Measurements from ENCODE around the gene TCEA3.

The TCEA3 gene

GRCh38 chr1:23446661-23447310, 22.2 kb upstream of the TCEA3 start:
- no peak for DNase-seq (ENCODE audit: low read depth, low spot score)

DNA sequence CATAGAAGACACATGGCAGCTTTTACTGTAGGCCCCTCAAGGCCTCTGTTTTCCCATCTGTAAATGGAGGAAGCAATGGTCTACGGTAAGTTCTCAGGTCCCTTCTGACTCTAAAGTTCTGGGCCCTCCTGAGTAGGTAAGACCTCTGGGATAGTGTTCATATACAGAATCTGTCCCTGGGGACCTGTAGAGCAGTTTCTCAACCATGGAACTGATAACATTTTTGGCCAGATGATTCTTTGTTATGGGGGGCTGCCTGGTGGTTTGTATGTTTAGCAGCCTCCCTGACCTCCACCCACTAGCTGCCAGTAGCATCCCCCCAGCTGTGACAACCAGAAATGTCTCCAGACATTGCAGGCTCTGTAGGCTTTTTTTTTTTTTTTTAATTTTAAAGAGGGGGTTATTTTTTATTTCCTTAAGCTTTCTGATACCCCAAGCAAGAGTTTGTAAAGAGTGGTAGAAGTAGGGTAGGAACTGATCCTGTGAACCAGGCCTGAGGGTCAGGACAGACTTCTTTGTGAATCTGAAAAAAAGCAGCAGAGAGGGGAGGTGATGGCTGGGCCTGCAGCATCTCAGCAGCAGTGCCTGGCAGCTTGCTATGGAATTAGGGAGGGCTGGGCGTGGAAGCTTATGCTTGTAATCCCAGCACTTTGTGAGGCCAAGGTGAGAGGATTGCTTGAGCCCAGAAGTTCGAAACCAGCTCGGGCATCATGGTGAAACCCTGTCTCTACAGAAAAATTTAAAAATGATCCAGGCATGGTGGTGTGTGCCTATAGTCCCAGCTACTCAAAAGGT, 20.2 kb upstream of the TCEA3 start:
- no peak for DNase-seq (ENCODE audit: low read depth, low spot score)

DNA sequence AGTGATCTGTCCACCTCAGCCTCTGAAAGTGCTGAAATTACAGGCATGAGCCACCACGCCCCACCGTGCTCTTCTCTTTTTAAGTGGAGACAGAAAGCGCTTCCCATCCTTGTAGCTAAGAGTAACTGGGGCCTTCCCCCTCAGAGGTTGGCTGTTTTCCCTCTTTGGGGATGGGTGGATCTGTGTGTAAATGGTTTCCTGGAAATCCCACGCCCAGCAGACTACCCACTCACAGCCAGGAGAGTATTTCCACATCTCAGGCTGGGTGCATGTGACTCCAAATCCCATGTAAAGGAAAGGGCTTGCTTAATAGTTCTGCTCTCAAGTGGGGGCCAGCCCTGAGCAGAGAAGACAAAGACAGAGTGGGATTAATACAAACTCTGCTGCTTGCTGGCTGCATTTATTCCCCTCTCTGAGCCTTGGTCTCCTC, 19.6 kb upstream of the TCEA3 start:
- no peak for DNase-seq (ENCODE audit: low read depth, low spot score)

- no peak for DNase-seq (ENCODE audit: low read depth, low spot score)
These were observed 18.2 kb upstream of the TCEA3 start for GRCh38 chr1:23442751-23443150.

- DNase-seq (ENCODE audit: low read depth, low spot score), result no peak
These were observed 17.0 kb upstream of the TCEA3 start for GRCh38 chr1:23441446-23442148.

- DNase-seq (ENCODE audit: low read depth, low spot score), result no peak
These were observed 14.0 kb upstream of the TCEA3 start for GRCh38 chr1:23438545-23438944.

- no peak for DNase-seq (ENCODE audit: low read depth, low spot score)
These were observed 12.8 kb upstream of the TCEA3 start for GRCh38 chr1:23437355-23437664.

DNA sequence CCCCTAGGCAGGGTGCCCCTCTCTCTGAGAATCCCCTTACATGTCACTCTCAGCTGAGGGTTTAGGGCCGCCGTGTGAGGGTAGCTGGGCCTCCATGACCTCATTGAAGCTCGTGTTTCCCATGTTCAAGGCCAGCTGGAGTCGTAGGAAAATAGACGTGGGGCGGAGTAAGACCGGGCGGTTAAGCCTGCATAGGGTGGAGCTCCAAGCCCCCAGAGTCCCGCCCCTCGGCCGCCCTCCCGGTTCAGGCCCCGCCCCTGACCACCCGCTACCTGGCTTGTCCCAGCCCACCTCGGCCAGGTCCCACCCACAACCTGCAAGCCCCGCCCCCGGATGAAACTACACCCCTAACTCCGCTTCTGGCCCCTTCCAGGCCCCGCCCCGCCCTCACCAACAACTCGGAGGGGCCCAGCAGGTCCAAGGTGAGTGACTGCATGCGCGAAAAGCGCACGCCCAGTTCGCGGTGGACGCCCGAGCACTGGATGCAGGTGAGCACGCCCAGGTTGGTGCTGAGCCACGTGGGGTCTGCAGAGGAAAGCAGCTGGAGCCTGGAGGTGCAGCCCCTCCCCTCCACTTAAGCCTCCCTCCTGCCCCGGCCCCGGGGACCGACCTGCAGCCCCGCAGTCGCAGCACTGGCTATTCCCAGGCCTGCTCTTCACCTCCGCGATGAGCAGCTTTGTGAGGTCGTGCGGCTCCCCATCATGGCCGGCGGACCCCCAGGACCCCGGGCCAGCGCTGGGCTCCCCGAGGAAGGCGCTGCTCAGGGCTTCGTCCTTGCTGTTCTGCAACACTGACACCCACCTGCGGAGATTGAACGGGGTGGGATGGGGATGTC, 12.2 kb upstream of the TCEA3 start:
- no peak for DNase-seq (ENCODE audit: low read depth, low spot score)

GRCh38 chr1:23434260-23434775, 9.8 kb upstream of the TCEA3 start:
- no peak for DNase-seq (ENCODE audit: low read depth, low spot score)

GRCh38 chr1:23433122-23433521, 8.6 kb upstream of the TCEA3 start:
- DNase-seq (ENCODE audit: low read depth, low spot score), result no peak

GRCh38 chr1:23431431-23431830, 6.9 kb upstream of the TCEA3 start:
- DNase-seq (ENCODE audit: low read depth, low spot score), result no peak

DNA sequence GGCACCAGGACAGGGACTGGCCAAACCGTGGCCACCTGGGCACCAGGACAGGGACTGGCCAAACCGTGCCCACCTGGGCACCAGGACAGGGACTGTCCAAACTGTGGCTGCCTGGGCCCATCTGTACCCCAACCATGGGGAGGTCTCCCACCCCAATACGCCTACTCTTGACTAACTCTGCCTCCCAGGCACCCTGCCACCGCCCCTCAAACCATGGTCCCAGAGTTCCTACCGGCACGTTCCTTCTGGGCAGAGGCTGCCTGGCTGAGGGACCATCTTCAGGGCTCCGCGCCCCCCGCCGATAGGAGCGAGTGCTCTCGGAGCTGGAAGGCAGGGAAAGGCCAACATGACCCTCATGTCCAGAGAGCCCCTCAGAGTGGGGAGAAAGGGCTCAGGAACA, 6.3 kb upstream of the TCEA3 start:
- DNase-seq (ENCODE audit: low read depth, low spot score), result no peak

DNA sequence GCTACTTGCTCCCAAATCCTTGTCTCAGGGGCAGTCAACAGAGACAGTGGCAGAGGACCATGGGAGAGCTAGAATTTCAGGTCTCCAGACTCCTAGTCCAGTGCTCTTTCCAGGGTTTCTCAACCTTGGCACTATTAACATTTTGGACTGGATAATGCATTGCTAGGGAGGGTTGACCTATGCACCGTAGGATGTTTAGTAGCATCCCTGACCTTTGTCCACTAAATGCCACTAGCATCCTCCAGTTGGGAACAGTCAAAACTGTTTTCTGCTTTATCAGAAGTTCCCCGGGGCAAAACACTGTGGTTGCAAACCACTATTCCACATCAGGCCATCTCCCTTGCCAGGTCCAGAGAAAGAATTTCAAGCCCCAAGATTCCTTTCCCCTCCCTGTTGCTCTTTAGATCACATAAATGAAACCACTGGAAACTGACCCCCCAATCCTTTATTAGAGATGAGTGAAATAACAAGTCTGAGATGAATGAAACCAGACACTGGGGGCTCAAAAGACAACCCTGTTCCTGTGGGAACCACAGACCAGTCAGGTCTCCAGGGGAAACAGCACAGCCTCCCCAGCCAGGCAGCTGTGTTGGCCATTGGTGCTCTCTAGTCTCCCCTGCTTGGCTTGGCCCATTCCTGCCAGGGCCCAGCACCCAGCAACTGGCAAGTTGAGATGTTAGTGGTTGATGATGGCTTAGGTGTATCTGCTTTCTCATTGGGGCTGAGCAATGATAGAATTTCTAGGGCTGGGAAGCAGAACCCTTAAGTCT, 3.8 kb upstream of the TCEA3 start:
- DNase-seq (ENCODE audit: low read depth, low spot score), result peak; percentile 57

- no peak for DNase-seq (ENCODE audit: low read depth, low spot score)
These were observed 3.0 kb upstream of the TCEA3 start for GRCh38 chr1:23427550-23427949.

GRCh38 chr1:23426828-23427227, 2.3 kb upstream of the TCEA3 start:
- DNase-seq (ENCODE audit: low read depth, low spot score), result no peak

DNA sequence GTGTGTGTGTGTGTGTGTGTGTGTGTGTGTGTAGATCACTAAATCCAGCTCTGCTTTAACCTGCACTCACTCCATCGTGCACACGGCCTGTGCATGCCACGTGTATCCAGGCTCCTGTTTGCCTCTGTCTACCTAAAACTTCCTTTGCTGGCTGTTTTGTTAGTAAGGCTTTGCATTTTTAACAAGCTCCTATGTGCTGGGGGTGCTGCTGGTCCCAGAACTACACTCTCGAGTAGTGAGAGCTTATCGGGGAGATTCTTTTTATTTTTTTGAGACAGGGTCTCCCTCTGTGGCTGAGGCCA, 596 bp upstream of the TCEA3 start:
- DNase-seq (ENCODE audit: low read depth, low spot score), result no peak

GRCh38 chr1:23423415-23424292, 894 bp downstream of the TCEA3 start:
- DNase-seq (ENCODE audit: low read depth, low spot score), result peak; percentile 28

DNA sequence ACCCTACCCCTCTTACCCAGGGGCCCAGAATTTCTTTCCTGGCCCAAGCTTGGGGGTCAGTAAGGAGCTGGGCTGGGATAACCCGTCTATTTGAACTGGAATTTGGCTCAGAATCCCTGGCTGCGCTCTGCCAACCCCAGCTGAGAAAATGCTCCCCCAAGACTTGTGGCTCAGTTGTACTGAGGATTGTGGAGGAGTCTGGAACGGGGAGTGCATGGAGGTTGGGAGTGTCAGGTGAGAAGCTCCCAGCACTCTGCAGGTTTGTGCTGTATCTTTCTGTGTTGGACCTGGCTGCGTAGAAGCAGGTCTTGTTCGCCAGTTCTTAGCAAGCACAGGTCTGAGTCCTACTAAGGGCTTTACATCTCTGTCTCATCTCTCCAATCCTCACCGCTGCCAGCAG, 1.6 kb downstream of the TCEA3 start:
- DNase-seq (ENCODE audit: low read depth, low spot score), result peak; percentile 26

- DNase-seq (ENCODE audit: low read depth, low spot score), result peak; percentile 70
These were observed 2.2 kb downstream of the TCEA3 start for GRCh38 chr1:23422241-23422877.

Measured in astrocyte of the hippocampus (primary cell).